Keratinocyte (primary cell): Measurements from ENCODE around the gene TFAP2B. TPM values are rescaled to one million over a fixed set of nuclear protein-coding genes. Genes with fewer than 3 reads are reported as not detected.

Experiments
- DNase-seq: peaks from one replicate; pipeline ENCODE4 v3.0.0-alpha.2; 2011; ENCODE audit warnings: low read depth, missing footprints, low spot score
- FAIRE-seq: peaks from 2 replicates; lab custom pipeline; 2011; peaks lifted over from hg19 to GRCh38; lab: Jason Lieb, UNC
- H2AFZ ChIP-seq: 2 replicates; pipeline ENCODE4 v1.6.0; 2012; ENCODE audit warnings: low read length, control low read depth, inconsistent platforms; ENCODE audit not compliant: control insufficient read depth
- H3K27ac ChIP-seq: 2 replicates; pipeline ENCODE4 v1.5.1; 2011; ENCODE audit warnings: low read length; ENCODE audit not compliant: control insufficient read depth, insufficient read depth
- H3K27me3 ChIP-seq: 3 replicates; pipeline ENCODE4 v1.6.0; 2011; ENCODE audit warnings: low read length; ENCODE audit not compliant: control insufficient read depth, insufficient read depth; ENCODE audit errors: extremely low read depth
- H3K36me3 ChIP-seq, 2 experiments: 2 replicates in 1 of 2; 3 replicates in 1 of 2; pipeline ENCODE4 v1.5.1; 2011; ENCODE audit warnings: low read length in 2 of 2, mild to moderate bottlenecking in 1 of 2; ENCODE audit not compliant: control insufficient read depth in 2 of 2, insufficient read depth in 2 of 2; ENCODE audit errors: extremely low read depth in 1 of 2
- H3K4me1 ChIP-seq: 3 replicates; pipeline ENCODE4 v1.5.1; 2011; ENCODE audit warnings: low read length; ENCODE audit not compliant: control insufficient read depth, insufficient read depth; ENCODE audit errors: extremely low read depth
- H3K4me2 ChIP-seq: 3 replicates; pipeline ENCODE4 v1.6.0; 2011; ENCODE audit warnings: low read depth, low read length; ENCODE audit not compliant: control insufficient read depth, insufficient read depth; ENCODE audit errors: extremely low read depth
- H3K4me3 ChIP-seq, 3 experiments: fragments of 200-600 bp in 1 of 3; sonication (generic) in 1 of 3; 2 replicates in 2 of 3; 3 replicates in 1 of 3; pipeline ENCODE4 v1.5.1; 2011 to 2016; ENCODE audit warnings: low read length in 3 of 3, mild to moderate bottlenecking in 3 of 3, control low read depth in 2 of 3, inconsistent platforms in 1 of 3, low read depth in 1 of 3, mixed read lengths in 1 of 3, mixed run types in 1 of 3, moderate library complexity in 1 of 3; ENCODE audit not compliant: control insufficient read depth in 2 of 3, insufficient read depth in 2 of 3; ENCODE audit errors: extremely low read depth in 1 of 3
- H3K79me2 ChIP-seq: 2 replicates; pipeline ENCODE4 v1.6.0; 2012; ENCODE audit warnings: low read length; ENCODE audit not compliant: control insufficient read depth, insufficient read depth
- H3K9ac ChIP-seq: 3 replicates; pipeline ENCODE4 v1.6.0; 2011; ENCODE audit warnings: low read length; ENCODE audit not compliant: control insufficient read depth, insufficient read depth; ENCODE audit errors: extremely low read depth
- H3K9me1 ChIP-seq: 3 replicates; pipeline ENCODE4 v1.6.0; 2011; ENCODE audit warnings: low read length; ENCODE audit not compliant: control insufficient read depth, insufficient read depth; ENCODE audit errors: extremely low read depth
- H3K9me3 ChIP-seq: 2 replicates; pipeline ENCODE4 v1.5.1; 2012; ENCODE audit warnings: low read depth, low read length; ENCODE audit not compliant: control insufficient read depth
- H4K20me1 ChIP-seq: 3 replicates; pipeline ENCODE4 v1.6.0; 2011; ENCODE audit warnings: low read length; ENCODE audit not compliant: control insufficient read depth, insufficient read depth; ENCODE audit errors: extremely low read depth
- EZH2 ChIP-seq: IDR thresholded peaks from one replicate; pipeline ENCODE4 v1.6.1; 2012; ENCODE audit warnings: inconsistent platforms, mild to moderate bottlenecking, low read length, moderate library complexity
- dilution Hi-C: fragments of 300-500 bp; cut with MboI; formaldehyde crosslinking; loops from one replicate; pipeline ENCODE4 v1.7.0; 2020; ENCODE audit warnings: low sequenced_read_pairs; ENCODE audit not compliant: extremely low pct_ligation_motif_present
- polyA plus RNA-seq, 5 experiments: library from polyadenylated mRNA; depleted of rRNA in 3 of 5; stranded (reverse) in 3 of 5; stranded (forward) in 1 of 5; unstranded in 1 of 5; fragments of >200 nt; gene quantifications; 1 replicate in 1 of 5; 2 replicates in 3 of 5; 3 replicates in 1 of 5; pipeline versions ENCODE4 v1.2.1 to v1.2.3, GENCODE V29; 2011 to 2012; ENCODE audit warnings: missing spikeins in 2 of 5, low read depth in 1 of 5, low replicate concordance in 1 of 5
- TF ChIP-seq, protein P1 (sequence below), 3 experiments: IDR thresholded peaks in 1 of 3; conservative IDR thresholded peaks in 1 of 3; optimal IDR thresholded peaks in 1 of 3; 2 replicates in 2 of 3; 3 replicates in 1 of 3; pipeline versions ENCODE3 to v1.5.1; 2011; ENCODE audit warnings: low read length in 3 of 3, mild to moderate bottlenecking in 3 of 3, moderate library complexity in 2 of 3, control low read depth in 1 of 3, inconsistent platforms in 1 of 3; ENCODE audit not compliant: insufficient read depth in 2 of 3; ENCODE audit errors: extremely low read depth in 1 of 3

The TFAP2B gene
- polyA plus RNA-seq, 1 donor (not counting 4 experiments of a cell fraction or from before 2014, with no cell fraction given) = 0.01 TPM

DNA sequence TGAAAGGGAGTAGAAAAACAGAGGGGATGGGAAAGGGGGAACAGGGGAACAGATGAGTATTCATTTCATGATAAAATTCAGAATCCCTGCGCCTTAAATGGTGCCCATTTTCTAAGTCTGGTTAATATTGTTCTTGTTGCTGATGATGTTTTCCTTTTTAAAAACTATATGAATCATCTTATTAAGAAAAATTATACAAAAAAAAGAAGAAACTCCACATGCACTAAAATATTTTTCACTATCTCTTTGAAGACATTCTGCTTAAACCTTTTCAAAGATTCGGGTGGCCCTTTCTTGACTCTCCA is 1.1 kb upstream of the TFAP2B start:
- Histone ChIP-seq H3K27ac (no peak overlapping the region), H3K79me2 (no peaks in the 10 kb centered on the region), H3K9me3 (no peaks in the 10 kb centered on the region), H3K9ac (no peak overlapping the region), H3K36me3 (no peaks in the 10 kb centered on the region), H3K4me2 (peak overlapping the region; percentile 57), H3K4me1 (peaks cover 23% of the 10 kb centered on the region), H2AFZ (peak overlapping the region; percentile 73), H3K27me3 (peaks cover 14% of the 10 kb centered on the region), H3K9me1 (no peaks in the 10 kb centered on the region), H4K20me1 (no peaks in the 10 kb centered on the region), H3K4me3 (peak overlapping the region in 1 of 3 experiments; percentile 16)
- dilution Hi-C loops = no loop called here
- TF ChIP-seq, protein P1, sequence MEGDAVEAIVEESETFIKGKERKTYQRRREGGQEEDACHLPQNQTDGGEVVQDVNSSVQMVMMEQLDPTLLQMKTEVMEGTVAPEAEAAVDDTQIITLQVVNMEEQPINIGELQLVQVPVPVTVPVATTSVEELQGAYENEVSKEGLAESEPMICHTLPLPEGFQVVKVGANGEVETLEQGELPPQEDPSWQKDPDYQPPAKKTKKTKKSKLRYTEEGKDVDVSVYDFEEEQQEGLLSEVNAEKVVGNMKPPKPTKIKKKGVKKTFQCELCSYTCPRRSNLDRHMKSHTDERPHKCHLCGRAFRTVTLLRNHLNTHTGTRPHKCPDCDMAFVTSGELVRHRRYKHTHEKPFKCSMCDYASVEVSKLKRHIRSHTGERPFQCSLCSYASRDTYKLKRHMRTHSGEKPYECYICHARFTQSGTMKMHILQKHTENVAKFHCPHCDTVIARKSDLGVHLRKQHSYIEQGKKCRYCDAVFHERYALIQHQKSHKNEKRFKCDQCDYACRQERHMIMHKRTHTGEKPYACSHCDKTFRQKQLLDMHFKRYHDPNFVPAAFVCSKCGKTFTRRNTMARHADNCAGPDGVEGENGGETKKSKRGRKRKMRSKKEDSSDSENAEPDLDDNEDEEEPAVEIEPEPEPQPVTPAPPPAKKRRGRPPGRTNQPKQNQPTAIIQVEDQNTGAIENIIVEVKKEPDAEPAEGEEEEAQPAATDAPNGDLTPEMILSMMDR (optimal IDR thresholded peaks at IDR 0.05 in 1 of 3, IDR thresholded peaks at IDR 0.05 in 1 of 3, conservative IDR thresholded peaks at IDR 0.05 in 1 of 3; ENCODE audit: extremely low read depth in 1 of 3, insufficient read depth in 2 of 3, low read length in 3 of 3) = no peak
- TF ChIP-seq EZH2 = no peak
- no peak for FAIRE-seq
- no peak for DNase-seq

GRCh38 chr6:50818020-50818419 is 651 bp upstream of the TFAP2B start:
- DNase-seq (no peak), FAIRE-seq (no peak)
- Histone ChIP-seq H3K9me3 (no peaks in the 10 kb centered on the region), H3K9ac (no peak overlapping the region), H3K36me3 (no peaks in the 10 kb centered on the region), H4K20me1 (no peaks in the 10 kb centered on the region), H3K9me1 (no peaks in the 10 kb centered on the region), H3K27me3 (peaks cover 16% of the 10 kb centered on the region), H3K79me2 (no peaks in the 10 kb centered on the region), H3K4me3 (no peak overlapping the region), H2AFZ (peak overlapping the region; percentile 73), H3K27ac (no peak overlapping the region), H3K4me1 (peaks cover 23% of the 10 kb centered on the region), H3K4me2 (peak overlapping the region; percentile 57)
- no peak for TF ChIP-seq EZH2
- TF ChIP-seq, protein P1 (optimal IDR thresholded peaks at IDR 0.05 in 1 of 3, IDR thresholded peaks at IDR 0.05 in 1 of 3, conservative IDR thresholded peaks at IDR 0.05 in 1 of 3; ENCODE audit: extremely low read depth in 1 of 3, insufficient read depth in 2 of 3, low read length in 3 of 3) = no peak
- dilution Hi-C loops = no loop called here
